Mammary epithelial cell (primary cell): ENCODE data around the gene CLEC16A.

Source experiments
- EZH2 ChIP-seq: IDR thresholded peaks from 2 replicates; pipeline ENCODE4 v1.6.1; 2012; ENCODE audit warnings: low read length, inconsistent platforms, borderline replicate concordance
- TF ChIP-seq, protein P1 (sequence below), 2 donors: IDR thresholded peaks in 1 of 2; conservative IDR thresholded peaks in 1 of 2; 2 replicates each; pipeline ENCODE4 v1.5.1; 2011 to 2012; ENCODE audit warnings: inconsistent platforms in 2 of 2, low read length in 2 of 2, mild to moderate bottlenecking in 2 of 2, control low read depth in 1 of 2, low read depth in 1 of 2; ENCODE audit not compliant: insufficient read depth in 1 of 2; ENCODE audit errors: extremely low read depth in 1 of 2

DNA sequence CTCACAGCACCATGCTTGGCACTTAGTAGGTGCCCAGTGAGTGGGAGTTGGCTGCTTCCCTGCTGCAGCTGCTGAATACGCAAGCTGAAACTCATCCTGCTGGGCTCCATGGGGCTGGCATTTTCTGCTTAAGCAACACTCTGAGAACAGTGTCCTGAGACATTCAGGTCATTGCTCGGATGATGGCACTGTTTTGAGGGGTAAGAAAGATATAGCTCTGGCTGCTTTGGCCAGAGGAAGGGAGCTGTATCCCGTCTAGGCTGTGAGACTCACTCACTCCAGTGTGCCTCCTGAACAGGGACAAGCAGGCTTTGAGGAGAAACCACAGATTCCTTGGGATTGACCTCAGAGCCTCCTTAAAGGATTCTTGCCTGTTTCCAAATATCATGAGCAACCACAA is 120.5 kb downstream of the CLEC16A start:
- no peak for TF ChIP-seq EZH2
- TF ChIP-seq, protein P1, sequence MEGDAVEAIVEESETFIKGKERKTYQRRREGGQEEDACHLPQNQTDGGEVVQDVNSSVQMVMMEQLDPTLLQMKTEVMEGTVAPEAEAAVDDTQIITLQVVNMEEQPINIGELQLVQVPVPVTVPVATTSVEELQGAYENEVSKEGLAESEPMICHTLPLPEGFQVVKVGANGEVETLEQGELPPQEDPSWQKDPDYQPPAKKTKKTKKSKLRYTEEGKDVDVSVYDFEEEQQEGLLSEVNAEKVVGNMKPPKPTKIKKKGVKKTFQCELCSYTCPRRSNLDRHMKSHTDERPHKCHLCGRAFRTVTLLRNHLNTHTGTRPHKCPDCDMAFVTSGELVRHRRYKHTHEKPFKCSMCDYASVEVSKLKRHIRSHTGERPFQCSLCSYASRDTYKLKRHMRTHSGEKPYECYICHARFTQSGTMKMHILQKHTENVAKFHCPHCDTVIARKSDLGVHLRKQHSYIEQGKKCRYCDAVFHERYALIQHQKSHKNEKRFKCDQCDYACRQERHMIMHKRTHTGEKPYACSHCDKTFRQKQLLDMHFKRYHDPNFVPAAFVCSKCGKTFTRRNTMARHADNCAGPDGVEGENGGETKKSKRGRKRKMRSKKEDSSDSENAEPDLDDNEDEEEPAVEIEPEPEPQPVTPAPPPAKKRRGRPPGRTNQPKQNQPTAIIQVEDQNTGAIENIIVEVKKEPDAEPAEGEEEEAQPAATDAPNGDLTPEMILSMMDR (conservative IDR thresholded peaks at IDR 0.05 in 1 of 2, IDR thresholded peaks at IDR 0.05 in 1 of 2; ENCODE audit: extremely low read depth in 1 of 2, insufficient read depth in 1 of 2, low read depth in 1 of 2, low read length in 2 of 2) = no peak
